Stomach (tissue), 19 donors: ENCODE measurements around the gene AKAP11. TPM values are rescaled to one million over a fixed set of nuclear protein-coding genes. Genes with fewer than 3 reads are reported as not detected.
"Not testable (repeated sequence)": the region's sequence is repeated elsewhere in the genome, so short reads cannot be mapped to it uniquely, and the experiment has no call there.

ENCODE experiments used
- DNase-seq, 2 donors: peaks; one replicate each; pipeline versions ENCODE4 v3.0.0 to v3.0.0-alpha.2; 2013 to 2019
- H3K27ac ChIP-seq, 5 donors: fragments of 200-600 bp in 4 of 5; sonication (generic) in 4 of 5; one replicate each; pipeline ENCODE4 v1.5.1; 2013 to 2019; ENCODE audit warnings: mild to moderate bottlenecking in 1 of 5, moderate library complexity in 1 of 5
- H3K27me3 ChIP-seq, 3 donors: fragments of 200-600 bp; sonication (generic); one replicate each; pipeline ENCODE4 v1.5.1; 2017 to 2019; ENCODE audit warnings: mixed run types in 1 of 3
- H3K36me3 ChIP-seq, 4 donors: fragments of 200-600 bp; sonication (generic); 1 replicate in 3 of 4; 2 replicates in 1 of 4; pipeline ENCODE4 v1.5.1; 2016 to 2019
- H3K4me1 ChIP-seq, 4 donors: fragments of 200-600 bp; sonication (generic); one replicate each; pipeline ENCODE4 v1.5.1; 2016 to 2019
- H3K4me3 ChIP-seq, 4 donors: fragments of 200-600 bp; sonication (generic) in 3 of 4; one replicate each; pipeline ENCODE4 v1.5.1; 2016 to 2019; ENCODE audit warnings: mild to moderate bottlenecking in 1 of 4
- H3K9me3 ChIP-seq, 4 donors: fragments of 200-600 bp; sonication (generic); one replicate each; pipeline ENCODE4 v1.5.1; 2016 to 2019
- CTCF ChIP-seq, 7 experiments: fragments of 450-650 bp in 4 of 7; fragments of 200-600 bp in 3 of 7; sonication (generic) in 3 of 7; IDR thresholded peaks; one replicate each; pipeline ENCODE4 v1.5.1; 2016 to 2019; ENCODE audit warnings: antibody characterized with exemption in 7 of 7, control low read depth in 2 of 7, mild to moderate bottlenecking in 1 of 7
- EP300 ChIP-seq: sonication (generic); formaldehyde crosslinking; IDR thresholded peaks from one replicate; pipeline ENCODE4 v1.6.1; 2017; ENCODE audit warnings: antibody characterized with exemption
- POLR2A ChIP-seq, 4 donors: fragments of 450-650 bp; IDR thresholded peaks; one replicate each; pipeline ENCODE4 v1.6.1; 2016; ENCODE audit warnings: antibody characterized with exemption in 4 of 4, control low read depth in 2 of 4, mild to moderate bottlenecking in 1 of 4, moderate library complexity in 1 of 4
- POLR2AphosphoS5 ChIP-seq, 3 donors: sonication (generic); formaldehyde crosslinking; IDR thresholded peaks; one replicate each; pipeline ENCODE4 v1.6.1; 2016; ENCODE audit warnings: antibody characterized with exemption in 3 of 3
- WGBS, 5 donors: extraction: QIAGEN DNeasy Blood & Tissue Kit in 3 of 5; methylation state at CpG; one replicate each; pipeline versions ENCODE4 v1.1.5 to v1.1.7; 2013 to 2018; 5-methylcytosine and 5-hydroxymethylcytosine counted together
- intact Hi-C: fragments of 100-400 bp; cut with DNase I; formaldehyde crosslinking; loops from one replicate; pipeline ENCODE4 v1.15.1; 2023; ENCODE audit warnings: low total_unique reads
- long read RNA-seq, 10 donors: transcript quantifications; one replicate each; lab custom pipeline, GENCODE V29; 2026
- polyA plus RNA-seq, 3 donors: library from polyadenylated mRNA; stranded (reverse); fragments of 200-250 nt; gene quantifications; one replicate each; pipeline ENCODE4 v1.2.3, GENCODE V29; 2013
- total RNA-seq, 5 donors: library from RNA; depleted of rRNA; stranded (reverse); fragments of >200 nt; gene quantifications; one replicate each; pipeline versions ENCODE4 v1.1.0 to v1.2.3, GENCODE V29; 2014 to 2016
- donor health status: healthy with polysubstance abuse.
- donor health status: Bipolar disorder and iron deficiency.
- donor health status: healthy.

Gene AKAP11
- total RNA-seq (10 to 100 TPM; 13.4 to 58.0 (median 30.0) TPM), polyA plus RNA-seq (1 to 10 TPM; 2.8 to 6.1 (median 4.8) TPM)
- long read RNA-seq, donor 1, full-length matches to known transcripts, result 1 of 1 reads
- long read RNA-seq, donor 1, partial matches to known transcripts, result 0 of 1 reads
- long read RNA-seq, donor 1, other reads (novel, unspliced or antisense), result 0 of 1 reads
- long read RNA-seq, donor 2, partial matches to known transcripts, result 5 of 5 reads
- long read RNA-seq, donor 2, other reads (novel, unspliced or antisense), result 0 of 5 reads
- long read RNA-seq, donor 3, partial matches to known transcripts, result 23 of 23 reads
- long read RNA-seq, donor 3, other reads (novel, unspliced or antisense), result 0 of 23 reads
- long read RNA-seq, donor 4, result 0 reads
- long read RNA-seq, donor 5, partial matches to known transcripts, result 7 of 7 reads
- long read RNA-seq, donor 5, other reads (novel, unspliced or antisense), result 0 of 7 reads
- long read RNA-seq, donor 6, full-length matches to known transcripts, result 1 of 7 reads
- long read RNA-seq, donor 6, partial matches to known transcripts, result 6 of 7 reads
- long read RNA-seq, donor 6, other reads (novel, unspliced or antisense), result 0 of 7 reads
- long read RNA-seq, donor 7, result 0 reads
- long read RNA-seq, donor 8, partial matches to known transcripts, result 9 of 9 reads
- long read RNA-seq, donor 8, other reads (novel, unspliced or antisense), result 0 of 9 reads
- long read RNA-seq, donor 9, result 0 reads
- long read RNA-seq, donor 10, result 0 reads

GRCh38 chr13:42272115-42272803 lies at the start of gene AKAP11:
TSS of gene AKAP11 (plus strand) at chr13:42272152. CDS start at chr13:42286349, 14,197 bp downstream.
- 0 to 1% (median 0%) methylated on average over 22 to 59 of the region's 59 CpGs for WGBS, 5 donors
- no peak for TF ChIP-seq POLR2AphosphoS5 (IDR thresholded peaks at IDR 0.05)
- TF ChIP-seq CTCF (IDR thresholded peaks at IDR 0.05), result no peak
- no peak for TF ChIP-seq POLR2A (IDR thresholded peaks at IDR 0.05)
- TF ChIP-seq EP300, result no peak
- Histone ChIP-seq H3K9me3 (no peaks in the 10 kb centered on the region), H3K4me3 (peak within 1 kb of the TSS; percentile 83 to 94 (median 91)), H3K27ac (peak within 1 kb of the TSS; percentile 81 to 94 (median 92)), H3K27me3 (no peaks in the 10 kb centered on the region), H3K36me3 (no peaks in the 10 kb centered on the region), H3K4me1 (peaks cover 7 to 49% (median 39%) of the 10 kb centered on the region in 4 donors)
- intact Hi-C loops, result no loop called here
- peak; percentile 45 to 84 for DNase-seq

GRCh38 chr13:42223681-42224080 lies 48.3 kb upstream of the AKAP11 start:
- Histone ChIP-seq H3K9me3 (no peaks in the 10 kb centered on the region), H3K4me3 (no peak overlapping the region), H3K4me1 (no peaks in the 10 kb centered on the region), H3K27ac (no peak overlapping the region), H3K27me3 (no peaks in the 10 kb centered on the region), H3K36me3 (peaks cover 0 to 76% (median 44%) of the 10 kb centered on the region in 4 donors)
- intact Hi-C loops, result no loop called here
- DNase-seq, result no peak
- TF ChIP-seq CTCF (IDR thresholded peaks at IDR 0.05), result no peak
- no peak for TF ChIP-seq POLR2A (IDR thresholded peaks at IDR 0.05)
- no peak for TF ChIP-seq POLR2AphosphoS5 (IDR thresholded peaks at IDR 0.05)
- TF ChIP-seq EP300, result no peak
- 97 to 100% (median 97%) methylated on average over 4 of the region's 4 CpGs for WGBS, 5 donors

- peaks cover 3 to 74% (median 47%) of the 10 kb centered on the region in 4 donors for H3K36me3 ChIP-seq
- 94 to 100% (median 97%) methylated on average over 2 of the region's 2 CpGs for WGBS, 5 donors
- no peak for TF ChIP-seq POLR2A (IDR thresholded peaks at IDR 0.05)
- TF ChIP-seq CTCF (IDR thresholded peaks at IDR 0.05), result no peak
- TF ChIP-seq POLR2AphosphoS5 (IDR thresholded peaks at IDR 0.05), result no peak
- TF ChIP-seq EP300, result no peak
These were observed 46.9 kb upstream of the AKAP11 start for GRCh38 chr13:42225051-42225450.

GRCh38 chr13:42226759-42227158 lies 45.2 kb upstream of the AKAP11 start:
- H3K27me3 ChIP-seq, H3K9me3 ChIP-seq, H3K4me3 ChIP-seq, H3K4me1 ChIP-seq, intact Hi-C loops, H3K27ac ChIP-seq, DNase-seq: not testable (repeated sequence)
- 96 to 99% (median 97%) methylated on average over 5 of the region's 5 CpGs for whole genome bisulfite sequencing, 5 donors
- H3K36me3 ChIP-seq, result peaks cover 3 to 56% (median 33%) of the 10 kb centered on the region in 4 donors

More at GRCh38 chr13:42225051-42225450, 46.9 kb upstream of the AKAP11 start:
- no peaks in the 10 kb centered on the region for H3K27me3 ChIP-seq
- H3K27ac ChIP-seq, result no peak overlapping the region
- H3K4me3 ChIP-seq, result no peak overlapping the region
- no peaks in the 10 kb centered on the region for H3K9me3 ChIP-seq
- no peak for DNase-seq
- no peaks in the 10 kb centered on the region for H3K4me1 ChIP-seq
- intact Hi-C loops, result no loop called here
